ENCODE data around the gene ZMIZ1. TPM values are rescaled to one million over a fixed set of nuclear protein-coding genes. Genes with fewer than 3 reads are reported as not detected.
A peak's percentile ranks its signal among the peaks of the same experiment; 100 is the strongest.

ZMIZ1 gene
- total RNA-seq, 1 experiment from 2014 or later, result 22.8 TPM

- no peak for DNase-seq (ENCODE audit: low read depth)
Measured at GRCh38 chr10:79184657-79185056, 115.9 kb downstream of the ZMIZ1 start.

GRCh38 chr10:79185067-79185774 lies 116.5 kb downstream of the ZMIZ1 start:
- no peak for DNase-seq (ENCODE audit: low read depth)

GRCh38 chr10:79185796-79186374 lies 117.1 kb downstream of the ZMIZ1 start:
- no peak for DNase-seq (ENCODE audit: low read depth)

GRCh38 chr10:79186486-79187120 lies 117.8 kb downstream of the ZMIZ1 start:
- no peak for DNase-seq (ENCODE audit: low read depth)

GRCh38 chr10:79187121-79187940 lies 118.6 kb downstream of the ZMIZ1 start:
- DNase-seq (ENCODE audit: low read depth), result no peak

- no peak for DNase-seq (ENCODE audit: low read depth)
Measured at GRCh38 chr10:79188154-79188965, 119.6 kb downstream of the ZMIZ1 start.

- DNase-seq (ENCODE audit: low read depth), result no peak
Measured at GRCh38 chr10:79189181-79189580, 120.4 kb downstream of the ZMIZ1 start.

- peak; percentile 76 for DNase-seq (ENCODE audit: low read depth)
Measured at GRCh38 chr10:79189853-79190435, 121.2 kb downstream of the ZMIZ1 start.

GRCh38 chr10:79190740-79191261 lies 122.0 kb downstream of the ZMIZ1 start:
- no peak for DNase-seq (ENCODE audit: low read depth)

- DNase-seq (ENCODE audit: low read depth), result no peak
Measured at GRCh38 chr10:79191951-79192676, 123.3 kb downstream of the ZMIZ1 start.

- DNase-seq (ENCODE audit: low read depth), result peak; percentile 81
Measured at GRCh38 chr10:79192677-79193003, 123.9 kb downstream of the ZMIZ1 start.

- no peak for DNase-seq (ENCODE audit: low read depth)
Measured at GRCh38 chr10:79193694-79194382, 125.1 kb downstream of the ZMIZ1 start.

- DNase-seq (ENCODE audit: low read depth), result peak; percentile 82
Measured at GRCh38 chr10:79195091-79195923, 126.5 kb downstream of the ZMIZ1 start.

GRCh38 chr10:79196470-79197461 lies 128.0 kb downstream of the ZMIZ1 start:
- peak; percentile 53 for DNase-seq (ENCODE audit: low read depth)

- DNase-seq (ENCODE audit: low read depth), result no peak
Measured at GRCh38 chr10:79197558-79197957, 128.8 kb downstream of the ZMIZ1 start.

- DNase-seq (ENCODE audit: low read depth), result no peak
Measured at GRCh38 chr10:79200346-79200745, 131.6 kb downstream of the ZMIZ1 start.

- no peak for DNase-seq (ENCODE audit: low read depth)
Measured at GRCh38 chr10:79201706-79202105, 132.9 kb downstream of the ZMIZ1 start.
